Measurements from ENCODE around the gene CYP11A1. TPM values are rescaled to one million over a fixed set of nuclear protein-coding genes. Genes with fewer than 3 reads are reported as not detected.

The CYP11A1 gene
- total RNA-seq, 2 experiments from 2014 or later: 0.29 to 0.31 TPM

- ATAC-seq (no peak), DNase-seq (no peak)
- Mint-ChIP-seq H3K9me3 (no peaks in the 10 kb centered on the region), H3K27me3 (peaks cover 25% of the 10 kb centered on the region), H3K4me1 (ENCODE audit: low read depth) (peaks cover 3% of the 10 kb centered on the region), H3K36me3 (ENCODE audit: low read depth) (no peaks in the 10 kb centered on the region), H3K4me3 (no peak overlapping the region), H3K27ac (no peak overlapping the region)
- TF ChIP-seq, protein P1, sequence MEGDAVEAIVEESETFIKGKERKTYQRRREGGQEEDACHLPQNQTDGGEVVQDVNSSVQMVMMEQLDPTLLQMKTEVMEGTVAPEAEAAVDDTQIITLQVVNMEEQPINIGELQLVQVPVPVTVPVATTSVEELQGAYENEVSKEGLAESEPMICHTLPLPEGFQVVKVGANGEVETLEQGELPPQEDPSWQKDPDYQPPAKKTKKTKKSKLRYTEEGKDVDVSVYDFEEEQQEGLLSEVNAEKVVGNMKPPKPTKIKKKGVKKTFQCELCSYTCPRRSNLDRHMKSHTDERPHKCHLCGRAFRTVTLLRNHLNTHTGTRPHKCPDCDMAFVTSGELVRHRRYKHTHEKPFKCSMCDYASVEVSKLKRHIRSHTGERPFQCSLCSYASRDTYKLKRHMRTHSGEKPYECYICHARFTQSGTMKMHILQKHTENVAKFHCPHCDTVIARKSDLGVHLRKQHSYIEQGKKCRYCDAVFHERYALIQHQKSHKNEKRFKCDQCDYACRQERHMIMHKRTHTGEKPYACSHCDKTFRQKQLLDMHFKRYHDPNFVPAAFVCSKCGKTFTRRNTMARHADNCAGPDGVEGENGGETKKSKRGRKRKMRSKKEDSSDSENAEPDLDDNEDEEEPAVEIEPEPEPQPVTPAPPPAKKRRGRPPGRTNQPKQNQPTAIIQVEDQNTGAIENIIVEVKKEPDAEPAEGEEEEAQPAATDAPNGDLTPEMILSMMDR (IDR thresholded peaks at IDR 0.05): no peak
- ChIA-PET POLR2A (interaction anchor here (0.8 kb wide), 1 partner anchor 116 kb away, joined by 3 read pairs; no protein-coding TSS in a partner anchor), CTCF (interaction anchor here (0.8 to 1.4 kb wide), 6 partner anchors 13 to 401 kb away, joined by 3 to 6 read pairs (median 3); no protein-coding TSS in a partner anchor)
- intact Hi-C loops (cut with micrococcal nuclease): no loop called here
These were observed 1.8 kb upstream of the CYP11A1 start for GRCh38 chr15:74369084-74369745.

GRCh38 chr15:74368121-74368520, 675 bp upstream of the CYP11A1 start:
- no peaks in the 10 kb centered on the region for H3K9me3 Mint-ChIP-seq
- DNase-seq (no peak), ATAC-seq (no peak)
- H3K36me3 Mint-ChIP-seq (ENCODE audit: low read depth): no peaks in the 10 kb centered on the region
- intact Hi-C loops (cut with micrococcal nuclease): no loop called here
- no peak overlapping the region for H3K27ac Mint-ChIP-seq
- CTCF ChIA-PET: interaction anchor here (0.7 to 1.5 kb wide), 2 partner anchors 71 to 253 kb away, joined by 3 to 4 read pairs; no protein-coding TSS in a partner anchor
- H3K4me3 Mint-ChIP-seq: no peak overlapping the region
- H3K27me3 Mint-ChIP-seq: peaks cover 28% of the 10 kb centered on the region
- peaks cover 3% of the 10 kb centered on the region for H3K4me1 Mint-ChIP-seq (ENCODE audit: low read depth)
- TF ChIP-seq, protein P1 (IDR thresholded peaks at IDR 0.05): no peak
- POLR2A ChIA-PET: interaction anchor here (0.6 kb wide), 1 partner anchor 11 kb away, joined by 4 read pairs; no protein-coding TSS in a partner anchor

GRCh38 chr15:74365598-74366445, 1.6 kb downstream of the CYP11A1 start:
- TF ChIP-seq, protein P1 (IDR thresholded peaks at IDR 0.05): no peak
- Mint-ChIP-seq H3K4me1 (ENCODE audit: low read depth) (peaks cover 3% of the 10 kb centered on the region), H3K36me3 (ENCODE audit: low read depth) (no peaks in the 10 kb centered on the region), H3K27me3 (peaks cover 28% of the 10 kb centered on the region), H3K27ac (no peak overlapping the region), H3K4me3 (peak overlapping the region; percentile 65), H3K9me3 (no peaks in the 10 kb centered on the region)
- POLR2A ChIA-PET: no interaction called here
- CTCF ChIA-PET: interaction anchor here (1.4 kb wide), 1 partner anchor 9 kb away, joined by 3 read pairs; no protein-coding TSS in a partner anchor
- intact Hi-C loops (cut with micrococcal nuclease): no loop called here
- DNase-seq: peak; percentile 45
- peak; percentile 71 for ATAC-seq

GRCh38 chr15:74364936-74365597, 2.4 kb downstream of the CYP11A1 start:
- no peak for ATAC-seq
- Mint-ChIP-seq H3K36me3 (ENCODE audit: low read depth) (no peaks in the 10 kb centered on the region), H3K27ac (no peak overlapping the region), H3K27me3 (peaks cover 26% of the 10 kb centered on the region), H3K4me1 (ENCODE audit: low read depth) (peaks cover 3% of the 10 kb centered on the region), H3K4me3 (peak overlapping the region; percentile 65), H3K9me3 (no peaks in the 10 kb centered on the region)
- DNase-seq: no peak
- CTCF ChIA-PET: no interaction called here
- POLR2A ChIA-PET: no interaction called here
- intact Hi-C loops (cut with micrococcal nuclease): no loop called here
- TF ChIP-seq, protein P1 (IDR thresholded peaks at IDR 0.05): no peak

Data from activated CD8-positive, alpha-beta T cell treated with anti-CD3 and anti-CD28 coated beads for 36 hours (primary cell).